RWPE1 (cell line): ENCODE measurements around the gene OOSP4A.

Experiments
- CTCF ChIA-PET: fragments of 350-600 bp; sonication (Branson Sonifier 250); formaldehyde crosslinking; extraction: SDS; loops from one replicate; lab custom pipeline; 2021; lab: Yijun Ruan, JAX
- POLR2A ChIA-PET: fragments of 400-600 bp; formaldehyde crosslinking; extraction: SDS; loops from one replicate; lab custom pipeline; 2020; ENCODE audit warnings: antibody characterized with exemption; ENCODE audit not compliant: low non-redundant PET; lab: Yijun Ruan, JAX
- DNase-seq: peaks from one replicate; pipeline ENCODE4 v3.0.0; 2012; ENCODE audit warnings: low spot score
- H3K27ac ChIP-seq: fragments of 450-650 bp; 2 replicates; pipeline ENCODE4 v1.5.1; 2017
- TF ChIP-seq, protein P1 (sequence below): fragments of 450-650 bp; conservative IDR thresholded peaks from 2 replicates; pipeline ENCODE4 v1.5.1; 2017; ENCODE audit warnings: low read depth, mild to moderate bottlenecking

The OOSP4A gene

DNA sequence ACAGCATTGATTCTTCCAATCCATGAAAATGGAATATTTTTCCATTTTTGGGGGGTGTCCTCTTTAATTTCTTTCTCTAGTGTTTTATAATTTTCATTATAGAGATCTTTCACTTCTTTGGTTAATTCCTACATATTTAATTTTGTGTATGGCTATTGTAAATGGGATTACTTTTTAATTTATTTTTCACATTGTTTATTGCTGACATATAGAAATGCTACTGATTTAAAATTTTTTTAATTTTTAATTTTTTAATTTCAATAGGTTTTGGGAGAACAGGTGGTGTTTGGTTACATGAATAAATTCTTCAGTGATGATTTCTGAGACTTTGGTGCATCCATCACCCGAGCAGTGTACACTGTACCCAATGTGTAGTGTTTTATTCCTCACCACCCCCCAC is 26.6 kb downstream of the OOSP4A start:
- no peak overlapping the region for H3K27ac ChIP-seq
- TF ChIP-seq, protein P1, sequence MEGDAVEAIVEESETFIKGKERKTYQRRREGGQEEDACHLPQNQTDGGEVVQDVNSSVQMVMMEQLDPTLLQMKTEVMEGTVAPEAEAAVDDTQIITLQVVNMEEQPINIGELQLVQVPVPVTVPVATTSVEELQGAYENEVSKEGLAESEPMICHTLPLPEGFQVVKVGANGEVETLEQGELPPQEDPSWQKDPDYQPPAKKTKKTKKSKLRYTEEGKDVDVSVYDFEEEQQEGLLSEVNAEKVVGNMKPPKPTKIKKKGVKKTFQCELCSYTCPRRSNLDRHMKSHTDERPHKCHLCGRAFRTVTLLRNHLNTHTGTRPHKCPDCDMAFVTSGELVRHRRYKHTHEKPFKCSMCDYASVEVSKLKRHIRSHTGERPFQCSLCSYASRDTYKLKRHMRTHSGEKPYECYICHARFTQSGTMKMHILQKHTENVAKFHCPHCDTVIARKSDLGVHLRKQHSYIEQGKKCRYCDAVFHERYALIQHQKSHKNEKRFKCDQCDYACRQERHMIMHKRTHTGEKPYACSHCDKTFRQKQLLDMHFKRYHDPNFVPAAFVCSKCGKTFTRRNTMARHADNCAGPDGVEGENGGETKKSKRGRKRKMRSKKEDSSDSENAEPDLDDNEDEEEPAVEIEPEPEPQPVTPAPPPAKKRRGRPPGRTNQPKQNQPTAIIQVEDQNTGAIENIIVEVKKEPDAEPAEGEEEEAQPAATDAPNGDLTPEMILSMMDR, result no peak
- ChIA-PET CTCF (no interaction called here), POLR2A (no interaction called here)
- no peak for DNase-seq

DNA sequence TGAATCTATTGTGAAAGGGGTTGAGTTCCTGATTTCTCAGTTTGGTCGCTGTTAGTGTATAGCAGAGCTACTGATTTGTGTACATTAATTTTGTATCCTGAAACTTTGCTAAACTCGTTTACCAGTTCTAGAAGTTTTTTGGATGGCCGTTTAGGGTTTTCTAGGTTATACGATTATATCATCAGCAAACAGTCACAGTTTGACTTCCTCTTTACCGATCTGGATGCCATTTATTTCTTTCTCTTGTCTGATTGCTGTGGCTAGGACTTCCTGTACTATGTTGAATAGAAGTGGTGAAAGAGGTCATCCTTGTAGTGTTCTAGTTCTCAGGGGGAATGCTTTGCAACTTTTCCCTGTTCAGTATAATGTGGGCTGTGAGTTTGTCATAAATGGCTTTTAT is 28.6 kb downstream of the OOSP4A start:
- TF ChIP-seq, protein P1, result no peak
- DNase-seq, result no peak
- CTCF ChIA-PET, result interaction anchor here (0.7 kb wide), 1 partner anchor 15 kb away, joined by 3 read pairs; no protein-coding TSS in a partner anchor
- POLR2A ChIA-PET, result no interaction called here
- H3K27ac ChIP-seq, result no peak overlapping the region

DNA sequence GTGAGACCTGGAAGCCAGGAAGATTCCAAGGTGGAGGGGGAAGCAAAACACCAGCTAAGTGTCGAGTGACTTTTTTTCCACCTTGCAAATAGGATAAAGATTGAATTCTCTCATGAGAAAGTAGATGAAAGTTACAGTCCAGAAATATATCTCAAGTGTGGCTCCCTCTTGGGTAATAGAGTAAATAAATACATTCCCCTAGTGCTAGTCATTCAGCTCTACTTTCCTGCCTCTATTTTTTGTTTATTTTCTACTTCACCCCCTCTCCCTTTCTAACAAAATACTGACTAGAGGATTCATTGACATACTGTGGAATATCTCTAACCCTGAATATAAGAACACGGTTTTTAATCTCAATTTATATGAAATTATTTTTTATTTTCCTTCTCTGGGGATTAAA is 34.0 kb downstream of the OOSP4A start:
- no peak for DNase-seq
- CTCF ChIA-PET, result interaction anchor here (0.7 kb wide), 1 partner anchor 479 kb away, joined by 6 read pairs; no protein-coding TSS in a partner anchor
- POLR2A ChIA-PET, result no interaction called here
- H3K27ac ChIP-seq, result no peak overlapping the region
- TF ChIP-seq, protein P1, result no peak

DNA sequence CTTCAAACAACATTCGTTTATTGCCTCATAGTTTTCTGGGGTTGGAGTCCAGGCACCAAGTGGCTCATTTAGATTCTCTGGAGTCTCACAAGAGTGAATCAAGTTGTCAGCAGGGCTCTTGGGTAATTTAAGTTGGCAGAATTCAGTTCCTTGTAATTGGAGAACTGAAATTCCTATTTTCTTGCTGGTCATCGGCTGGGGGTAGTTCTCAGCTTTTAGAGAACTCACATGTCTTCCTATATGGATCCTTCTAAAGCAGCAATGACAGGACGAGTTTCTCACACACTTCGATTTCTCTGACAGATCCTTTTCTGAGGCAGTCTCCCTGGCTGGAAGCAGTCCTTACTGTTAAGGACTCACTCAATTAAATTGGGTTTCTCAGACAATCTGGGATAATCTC is 35.9 kb downstream of the OOSP4A start:
- CTCF ChIA-PET, result no interaction called here
- DNase-seq, result no peak

DNA sequence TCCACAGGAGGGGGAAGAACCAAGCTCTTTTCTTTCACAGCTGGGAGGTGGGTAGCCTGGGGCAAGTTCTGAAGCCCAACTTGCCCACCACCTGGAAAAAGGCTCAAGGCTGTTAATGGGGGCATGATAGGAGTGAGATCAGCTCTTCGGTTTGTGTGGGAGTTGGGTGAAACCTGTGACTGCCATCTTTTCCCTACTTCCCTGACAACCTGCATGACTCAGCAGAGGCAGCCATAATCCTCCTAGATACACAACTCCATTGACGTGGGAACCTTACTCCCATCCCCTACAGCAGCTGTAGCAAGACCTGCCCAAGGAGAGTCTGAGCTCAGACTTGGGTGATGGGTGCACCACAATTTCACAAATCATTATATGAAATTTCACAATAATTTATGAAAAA is 39.9 kb downstream of the OOSP4A start:
- ChIA-PET POLR2A (no interaction called here), CTCF (no interaction called here)
- TF ChIP-seq, protein P1, result no peak

More for the DNA sequence above, 35.9 kb downstream of the OOSP4A start:
- H3K27ac ChIP-seq, result no peak overlapping the region
- TF ChIP-seq, protein P1, result no peak
- POLR2A ChIA-PET, result no interaction called here

DNA sequence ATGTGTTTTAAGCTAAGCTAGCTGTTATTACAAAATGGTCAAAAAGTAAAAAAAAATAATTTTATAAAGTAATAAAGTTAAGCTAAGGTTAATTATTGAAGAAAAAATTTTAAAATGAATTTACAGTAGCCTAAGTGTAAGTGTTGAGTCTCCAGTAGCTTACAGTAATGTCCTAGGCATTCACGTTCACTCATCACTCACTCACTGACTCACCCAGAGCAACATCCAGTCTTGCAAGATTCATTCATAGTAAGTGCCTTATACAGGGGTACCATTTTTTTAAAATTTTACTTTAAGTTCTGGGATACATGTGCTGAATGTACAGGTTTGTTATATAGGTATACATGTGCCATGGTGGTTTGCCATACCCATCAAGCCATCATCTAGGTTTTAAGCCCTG is 41.5 kb downstream of the OOSP4A start:
- TF ChIP-seq, protein P1, result no peak
- no peak overlapping the region for H3K27ac ChIP-seq
- ChIA-PET POLR2A (no interaction called here), CTCF (interaction anchor here (0.5 kb wide), 1 partner anchor 852 kb away, joined by 3 read pairs; no protein-coding TSS in a partner anchor)
- DNase-seq, result no peak

More for the DNA sequence above, 39.9 kb downstream of the OOSP4A start:
- H3K27ac ChIP-seq, result no peak overlapping the region
- DNase-seq, result no peak
